Measurements from ENCODE around the gene MX1.

The MX1 gene

GRCh38 chr21:41425954-41426675 lies at the start of gene MX1:
MX1 (plus strand) TSS chr21:41426239; CDS start chr21:41432071, 5,832 bp downstream.
- peak; percentile 94 for DNase-seq

- DNase-seq, result no peak
These were observed 48.3 kb upstream of the MX1 start for GRCh38 chr21:41377715-41378114.

GRCh38 chr21:41378849-41379248 lies 47.2 kb upstream of the MX1 start:
- no peak for DNase-seq

GRCh38 chr21:41379901-41380300 lies 46.1 kb upstream of the MX1 start:
- DNase-seq, result no peak

- DNase-seq, result no peak
These were observed 44.3 kb upstream of the MX1 start for GRCh38 chr21:41381731-41382130.

GRCh38 chr21:41387042-41387819 lies 38.8 kb upstream of the MX1 start:
- DNase-seq, result no peak

- DNase-seq, result no peak
These were observed 38.2 kb upstream of the MX1 start for GRCh38 chr21:41387824-41388223.

GRCh38 chr21:41388259-41388658 lies 37.8 kb upstream of the MX1 start:
- no peak for DNase-seq

GRCh38 chr21:41390043-41390639 lies 35.9 kb upstream of the MX1 start:
- no peak for DNase-seq

GRCh38 chr21:41393876-41394465 lies 32.1 kb upstream of the MX1 start:
- no peak for DNase-seq

- peak; percentile 69 for DNase-seq
These were observed 29.4 kb upstream of the MX1 start for GRCh38 chr21:41396558-41397075.

GRCh38 chr21:41397471-41397891 lies 28.6 kb upstream of the MX1 start:
- peak; percentile 63 for DNase-seq

GRCh38 chr21:41398251-41398650 lies 27.8 kb upstream of the MX1 start:
- no peak for DNase-seq

- no peak for DNase-seq
These were observed 27.2 kb upstream of the MX1 start for GRCh38 chr21:41398831-41399230.

- DNase-seq, result no peak
These were observed 26.7 kb upstream of the MX1 start for GRCh38 chr21:41399246-41399800.

GRCh38 chr21:41402231-41402630 lies 23.8 kb upstream of the MX1 start:
- no peak for DNase-seq

- DNase-seq, result no peak
These were observed 23.2 kb upstream of the MX1 start for GRCh38 chr21:41402796-41403195.

GRCh38 chr21:41403331-41403730 lies 22.7 kb upstream of the MX1 start:
- DNase-seq, result no peak

GRCh38 chr21:41403966-41404365 lies 22.1 kb upstream of the MX1 start:
- DNase-seq, result no peak

GRCh38 chr21:41405321-41405720 lies 20.7 kb upstream of the MX1 start:
- peak; percentile 48 for DNase-seq

GRCh38 chr21:41406340-41406739 lies 19.7 kb upstream of the MX1 start:
- peak; percentile 93 for DNase-seq

GRCh38 chr21:41407541-41408460 lies 18.2 kb upstream of the MX1 start:
- no peak for DNase-seq

Measured in inflammatory macrophage treated with lipopolysaccharide for 4 hours (primary cell).